Iris pigment epithelial cell (primary cell): Measurements from ENCODE around the gene CCL22.

Experiments used
- DNase-seq: peaks from one replicate; pipeline ENCODE4 v3.0.0-alpha.2; 2011; ENCODE audit warnings: low read depth

Gene CCL22

DNA sequence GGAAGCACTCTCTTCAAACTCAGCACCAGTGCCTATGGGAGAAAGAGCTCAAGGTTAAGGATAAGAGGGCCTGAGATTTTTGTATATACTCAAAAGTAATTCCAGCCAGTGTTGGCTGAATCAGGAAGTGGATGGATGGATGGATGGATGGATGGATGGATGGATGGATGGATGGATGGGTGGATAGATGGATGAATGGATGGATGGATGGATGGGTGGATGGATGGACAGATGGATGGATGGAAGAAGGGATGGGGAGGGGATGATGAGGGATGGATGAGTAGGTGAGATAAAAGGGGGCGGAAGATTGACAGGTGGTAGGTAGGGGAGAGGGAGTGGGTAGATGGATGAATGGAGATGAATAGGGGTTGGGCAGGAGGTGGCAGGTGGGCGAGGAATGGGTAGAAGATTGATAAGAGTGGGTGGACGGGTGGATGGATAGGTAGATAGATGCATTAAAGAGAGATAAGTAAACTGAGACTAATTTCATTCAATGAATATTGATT lies 17.8 kb downstream of the CCL22 start:
- DNase-seq, result no peak

DNA sequence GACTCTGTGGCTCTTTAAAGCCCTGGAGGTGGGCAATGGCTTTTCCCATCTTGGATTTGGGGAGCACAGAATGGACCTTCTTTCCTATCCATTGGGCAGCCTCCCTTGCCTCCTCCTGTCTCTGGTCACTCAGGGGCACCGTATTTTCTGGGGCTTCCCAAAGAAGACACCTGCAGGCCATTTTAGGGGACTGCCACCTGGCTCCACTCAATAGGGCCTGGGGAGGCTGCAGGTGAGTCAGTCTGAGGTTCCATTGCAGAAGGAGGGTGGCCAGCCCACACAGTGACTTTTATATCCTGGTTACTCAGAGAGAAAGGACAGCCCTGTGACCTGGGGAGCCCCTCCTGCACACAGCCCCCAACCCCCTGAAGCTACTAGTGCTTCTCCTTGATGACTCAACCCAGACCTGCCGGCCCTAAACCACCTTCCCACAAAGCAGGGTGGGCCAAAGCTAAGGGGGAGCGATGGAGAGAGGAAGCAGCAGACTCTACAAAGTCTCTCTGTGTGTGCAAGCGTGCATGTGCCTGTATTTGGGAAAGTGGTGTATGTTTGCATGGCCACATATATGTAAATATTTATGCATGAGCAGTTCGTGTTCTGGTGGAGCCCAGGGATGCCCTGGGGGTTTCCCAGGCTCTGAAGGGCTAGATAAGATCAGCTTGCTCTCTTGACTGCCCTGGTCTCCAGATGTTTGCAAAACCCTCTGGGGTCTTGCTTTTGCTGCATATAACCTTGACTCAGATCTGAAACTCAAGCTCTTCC lies 18.7 kb downstream of the CCL22 start:
- DNase-seq, result peak; percentile 8

DNA sequence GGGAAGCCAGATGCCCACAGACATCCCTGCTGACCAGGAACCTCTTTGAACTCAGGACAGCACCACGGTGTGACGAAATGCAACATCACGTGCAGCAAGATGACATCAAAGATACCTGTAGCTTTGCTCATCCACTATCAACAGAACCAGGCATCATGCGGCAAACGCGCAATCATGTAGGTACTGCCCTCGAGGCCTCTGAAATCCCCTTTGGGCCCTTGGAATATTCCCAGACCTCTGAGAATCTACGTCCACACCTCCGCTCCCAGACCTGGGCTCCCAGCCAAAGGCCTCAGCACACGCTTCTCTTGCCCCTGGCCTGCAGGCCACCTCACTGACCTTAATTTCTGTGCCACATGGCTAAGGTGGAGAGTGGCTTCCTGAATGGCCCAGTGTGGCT lies 21.0 kb downstream of the CCL22 start:
- peak; percentile 4 for DNase-seq

DNA sequence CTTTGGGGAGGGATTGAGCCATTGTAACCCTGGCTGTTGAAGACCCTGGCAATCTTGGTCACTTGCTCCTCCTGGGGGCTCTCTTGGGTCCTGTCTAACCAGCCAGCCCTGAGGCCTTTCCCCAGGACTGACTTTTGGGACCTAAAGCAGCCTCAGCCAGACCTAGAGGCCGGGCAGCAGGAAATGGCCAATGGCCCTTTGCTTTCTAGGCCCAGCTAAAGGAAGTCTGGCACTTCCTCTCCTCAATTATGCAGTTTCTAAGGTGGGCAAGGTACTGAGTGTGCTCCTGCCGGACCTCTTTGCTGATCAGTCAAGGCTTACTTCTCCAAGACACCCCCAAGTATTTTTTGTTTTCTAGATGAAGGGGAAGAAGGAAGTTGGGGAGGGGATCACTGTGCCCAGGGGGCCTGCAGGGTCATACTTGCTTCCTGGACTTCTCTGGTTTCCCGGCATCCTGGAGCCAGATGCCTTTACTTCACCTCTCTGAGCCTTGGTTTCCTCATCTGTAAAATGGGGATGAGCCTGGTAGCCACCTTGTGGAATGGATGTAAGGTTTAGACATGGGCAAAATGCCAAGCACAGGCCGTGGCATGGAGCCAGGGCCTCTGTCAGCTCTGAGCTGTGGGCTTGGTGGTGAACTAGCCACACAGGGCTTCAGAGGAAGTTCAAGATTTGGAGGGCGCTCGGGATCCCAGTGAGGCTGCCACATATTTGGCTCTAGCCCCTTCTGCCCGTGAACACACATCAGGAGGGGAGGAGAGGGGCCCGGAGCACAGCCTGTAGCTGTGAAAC lies 22.3 kb downstream of the CCL22 start:
- DNase-seq, result peak; percentile 16

DNA sequence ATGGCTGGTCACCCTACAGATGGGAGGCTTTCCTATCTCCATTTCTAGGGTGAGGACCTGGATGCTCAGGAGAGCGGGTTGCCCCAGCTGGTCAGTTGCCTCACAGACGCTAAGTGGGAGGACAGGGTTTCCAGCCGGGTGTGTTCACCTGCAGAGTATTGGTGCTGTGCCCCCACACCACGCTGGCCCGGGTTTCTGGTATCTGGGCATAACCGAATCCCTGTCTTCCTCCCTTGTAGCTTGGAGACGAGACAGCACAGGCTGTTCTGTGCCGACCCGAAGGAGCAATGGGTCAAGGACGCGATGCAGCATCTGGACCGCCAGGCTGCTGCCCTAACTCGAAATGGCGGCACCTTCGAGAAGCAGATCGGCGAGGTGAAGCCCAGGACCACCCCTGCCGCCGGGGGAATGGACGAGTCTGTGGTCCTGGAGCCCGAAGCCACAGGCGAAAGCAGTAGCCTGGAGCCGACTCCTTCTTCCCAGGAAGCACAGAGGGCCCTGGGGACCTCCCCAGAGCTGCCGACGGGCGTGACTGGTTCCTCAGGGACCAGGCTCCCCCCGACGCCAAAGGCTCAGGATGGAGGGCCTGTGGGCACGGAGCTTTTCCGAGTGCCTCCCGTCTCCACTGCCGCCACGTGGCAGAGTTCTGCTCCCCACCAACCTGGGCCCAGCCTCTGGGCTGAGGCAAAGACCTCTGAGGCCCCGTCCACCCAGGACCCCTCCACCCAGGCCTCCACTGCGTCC lies 23.4 kb downstream of the CCL22 start:
- no peak for DNase-seq

DNA sequence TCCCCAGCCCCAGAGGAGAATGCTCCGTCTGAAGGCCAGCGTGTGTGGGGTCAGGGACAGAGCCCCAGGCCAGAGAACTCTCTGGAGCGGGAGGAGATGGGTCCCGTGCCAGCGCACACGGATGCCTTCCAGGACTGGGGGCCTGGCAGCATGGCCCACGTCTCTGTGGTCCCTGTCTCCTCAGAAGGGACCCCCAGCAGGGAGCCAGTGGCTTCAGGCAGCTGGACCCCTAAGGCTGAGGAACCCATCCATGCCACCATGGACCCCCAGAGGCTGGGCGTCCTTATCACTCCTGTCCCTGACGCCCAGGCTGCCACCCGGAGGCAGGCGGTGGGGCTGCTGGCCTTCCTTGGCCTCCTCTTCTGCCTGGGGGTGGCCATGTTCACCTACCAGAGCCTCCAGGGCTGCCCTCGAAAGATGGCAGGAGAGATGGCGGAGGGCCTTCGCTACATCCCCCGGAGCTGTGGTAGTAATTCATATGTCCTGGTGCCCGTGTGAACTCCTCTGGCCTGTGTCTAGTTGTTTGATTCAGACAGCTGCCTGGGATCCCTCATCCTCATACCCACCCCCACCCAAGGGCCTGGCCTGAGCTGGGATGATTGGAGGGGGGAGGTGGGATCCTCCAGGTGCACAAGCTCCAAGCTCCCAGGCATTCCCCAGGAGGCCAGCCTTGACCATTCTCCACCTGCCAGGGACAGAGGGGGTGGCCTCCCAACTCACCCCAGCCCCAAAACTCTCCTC lies 24.1 kb downstream of the CCL22 start:
- no peak for DNase-seq

DNA sequence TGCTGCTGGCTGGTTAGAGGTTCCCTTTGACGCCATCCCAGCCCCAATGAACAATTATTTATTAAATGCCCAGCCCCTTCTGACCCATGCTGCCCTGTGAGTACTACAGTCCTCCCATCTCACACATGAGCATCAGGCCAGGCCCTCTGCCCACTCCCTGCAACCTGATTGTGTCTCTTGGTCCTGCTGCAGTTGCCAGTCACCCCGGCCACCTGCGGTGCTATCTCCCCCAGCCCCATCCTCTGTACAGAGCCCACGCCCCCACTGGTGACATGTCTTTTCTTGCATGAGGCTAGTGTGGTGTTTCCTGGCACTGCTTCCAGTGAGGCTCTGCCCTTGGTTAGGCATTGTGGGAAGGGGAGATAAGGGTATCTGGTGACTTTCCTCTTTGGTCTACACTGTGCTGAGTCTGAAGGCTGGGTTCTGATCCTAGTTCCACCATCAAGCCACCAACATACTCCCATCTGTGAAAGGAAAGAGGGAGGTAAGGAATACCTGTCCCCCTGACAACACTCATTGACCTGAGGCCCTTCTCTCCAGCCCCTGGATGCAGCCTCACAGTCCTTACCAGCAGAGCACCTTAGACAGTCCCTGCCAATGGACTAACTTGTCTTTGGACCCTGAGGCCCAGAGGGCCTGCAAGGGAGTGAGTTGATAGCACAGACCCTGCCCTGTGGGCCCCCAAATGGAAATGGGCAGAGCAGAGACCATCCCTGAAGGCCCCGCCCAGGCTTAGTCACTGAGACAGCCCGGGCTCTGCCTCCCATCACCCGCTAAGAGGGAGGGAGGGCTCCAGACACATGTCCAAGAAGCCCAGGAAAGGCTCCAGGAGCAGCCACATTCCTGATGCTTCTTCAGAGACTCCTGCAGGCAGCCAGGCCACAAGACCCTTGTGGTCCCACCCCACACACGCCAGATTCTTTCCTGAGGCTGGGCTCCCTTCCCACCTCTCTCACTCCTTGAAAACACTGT lies 25.0 kb downstream of the CCL22 start:
- DNase-seq, result peak; percentile 8

DNA sequence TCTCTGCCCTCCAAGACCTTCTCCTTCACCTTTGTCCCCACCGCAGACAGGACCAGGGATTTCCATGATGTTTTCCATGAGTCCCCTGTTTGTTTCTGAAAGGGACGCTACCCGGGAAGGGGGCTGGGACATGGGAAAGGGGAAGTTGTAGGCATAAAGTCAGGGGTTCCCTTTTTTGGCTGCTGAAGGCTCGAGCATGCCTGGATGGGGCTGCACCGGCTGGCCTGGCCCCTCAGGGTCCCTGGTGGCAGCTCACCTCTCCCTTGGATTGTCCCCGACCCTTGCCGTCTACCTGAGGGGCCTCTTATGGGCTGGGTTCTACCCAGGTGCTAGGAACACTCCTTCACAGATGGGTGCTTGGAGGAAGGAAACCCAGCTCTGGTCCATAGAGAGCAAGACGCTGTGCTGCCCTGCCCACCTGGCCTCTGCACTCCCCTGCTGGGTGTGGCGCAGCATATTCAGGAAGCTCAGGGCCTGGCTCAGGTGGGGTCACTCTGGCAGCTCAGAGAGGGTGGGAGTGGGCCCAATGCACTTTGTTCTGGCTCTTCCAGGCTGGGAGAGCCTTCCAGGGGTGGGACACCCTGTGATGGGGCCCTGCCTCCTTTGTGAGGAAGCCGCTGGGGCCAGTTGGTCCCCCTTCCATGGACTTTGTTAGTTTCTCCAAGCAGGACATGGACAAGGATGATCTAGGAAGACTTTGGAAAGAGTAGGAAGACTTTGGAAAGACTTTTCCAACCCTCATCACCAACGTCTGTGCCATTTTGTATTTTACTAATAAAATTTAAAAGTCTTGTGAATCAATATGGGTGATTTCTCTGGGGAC lies 25.9 kb downstream of the CCL22 start:
- DNase-seq, result no peak

DNA sequence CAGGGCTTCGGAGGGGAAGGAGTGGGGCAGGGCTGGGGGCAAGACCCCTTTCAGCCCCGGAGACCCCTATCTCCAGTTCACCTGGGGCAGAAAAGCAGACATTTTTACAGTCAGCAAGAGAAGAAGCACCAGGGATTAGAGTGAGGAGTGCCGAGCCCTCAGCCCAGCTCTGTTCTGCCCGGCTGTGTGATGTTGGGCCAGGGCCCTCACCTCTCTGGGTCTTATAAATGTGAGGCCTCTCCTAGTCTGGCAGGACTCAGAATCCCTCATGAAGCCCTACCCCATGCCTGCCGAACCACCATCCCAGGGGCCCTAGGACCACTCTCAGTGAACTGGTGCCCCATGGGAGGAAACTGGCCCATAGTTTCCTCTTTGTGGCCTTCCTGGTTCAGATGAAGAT lies 26.5 kb downstream of the CCL22 start:
- DNase-seq, result no peak

DNA sequence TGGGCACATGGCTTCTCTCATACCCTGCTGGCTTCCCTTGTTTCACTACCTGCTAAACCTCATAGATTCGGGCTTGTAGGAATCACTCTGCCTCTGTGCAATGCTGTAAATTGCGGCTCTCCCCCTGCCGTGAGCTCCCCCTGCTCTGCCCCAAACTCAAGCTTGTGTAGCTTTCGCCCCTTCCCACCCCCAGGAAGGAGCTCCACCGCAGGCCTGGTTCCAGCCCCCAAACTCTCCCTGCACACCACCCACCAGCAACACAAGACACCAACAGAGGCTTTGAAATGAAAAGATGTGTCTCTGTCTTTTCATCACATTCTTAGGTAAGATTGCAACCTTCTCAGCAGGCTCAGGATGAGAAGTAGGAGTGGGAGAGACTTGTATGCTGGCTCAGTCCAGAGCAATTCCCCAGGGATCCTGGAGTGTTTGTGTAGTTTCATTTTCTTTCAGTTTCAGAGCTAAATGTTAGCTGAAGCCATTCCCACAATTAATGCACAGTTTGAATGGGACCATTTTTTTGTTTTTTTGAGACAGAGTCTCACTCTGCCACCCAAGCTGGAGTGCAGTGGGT lies 27.9 kb downstream of the CCL22 start:
- DNase-seq, result no peak

DNA sequence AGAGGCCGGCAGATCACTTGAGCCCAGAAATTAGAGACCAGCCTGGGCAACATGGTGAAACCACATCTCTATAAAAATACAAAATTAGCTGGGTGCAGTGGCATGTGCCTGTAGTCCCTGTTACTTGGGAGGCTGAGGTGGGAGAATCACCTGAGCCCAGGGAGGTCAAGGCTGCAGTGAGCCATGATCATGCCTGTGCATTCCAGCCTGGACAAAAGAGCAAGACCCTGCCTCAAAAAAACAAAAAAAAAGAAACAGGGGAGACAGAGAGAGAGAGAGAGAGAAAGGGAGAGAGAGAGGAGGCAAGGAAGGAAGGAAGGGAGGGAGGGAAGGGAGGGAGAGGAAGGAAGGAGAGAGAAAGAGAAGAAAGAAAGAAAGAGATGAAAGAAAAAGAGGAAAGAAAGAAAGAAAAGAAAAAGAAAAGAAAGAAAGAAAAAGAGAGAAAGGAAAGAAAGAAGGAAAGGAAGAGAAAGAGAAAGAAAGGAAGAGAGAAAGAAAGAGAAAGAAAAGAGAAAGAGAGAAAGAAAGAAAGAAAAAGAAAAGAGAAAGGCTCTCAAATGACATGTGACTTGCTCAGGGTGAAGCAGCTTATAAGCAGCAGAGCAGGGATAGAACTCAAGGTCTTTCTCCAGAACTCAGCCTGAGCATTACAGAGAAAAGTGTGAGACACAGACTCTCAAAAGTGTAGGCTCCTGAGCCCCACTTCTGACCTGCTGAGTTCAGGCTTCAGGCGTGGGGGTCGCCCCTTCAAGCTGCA lies 29.2 kb downstream of the CCL22 start:
- no peak for DNase-seq

DNA sequence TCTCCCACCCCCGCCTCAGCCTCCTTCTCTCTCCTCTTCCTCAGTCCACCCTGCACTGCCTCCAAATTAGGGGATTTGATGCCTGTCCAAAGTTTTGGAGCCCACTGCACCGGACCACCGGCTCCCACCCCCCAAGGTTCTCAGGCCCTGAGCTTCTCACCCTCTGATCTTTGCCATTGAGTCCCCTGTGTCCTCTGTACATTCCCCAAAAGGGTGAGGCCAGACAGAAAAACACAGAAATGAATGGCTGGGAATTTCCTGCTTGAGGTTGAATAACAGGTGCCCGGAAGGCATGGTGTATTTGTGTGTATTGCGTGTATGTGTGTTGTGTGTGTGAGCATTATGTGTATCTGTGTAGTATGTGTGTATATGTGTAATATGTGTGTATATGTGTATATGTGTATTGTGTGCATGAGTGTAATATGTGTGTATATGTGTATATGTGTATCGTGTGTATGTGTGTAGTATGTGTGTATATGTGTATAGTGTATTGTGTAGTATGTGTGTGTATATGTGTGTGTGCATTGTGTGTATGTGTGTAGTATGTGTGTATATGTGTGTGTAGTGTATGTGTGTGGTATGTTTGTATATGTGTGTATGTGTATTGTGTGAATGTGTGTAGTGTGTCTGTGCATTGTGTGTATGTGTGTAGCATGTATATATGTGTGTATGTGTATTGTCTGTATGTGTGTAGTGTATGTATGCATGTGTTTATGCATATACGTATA lies 29.9 kb downstream of the CCL22 start:
- DNase-seq, result no peak

DNA sequence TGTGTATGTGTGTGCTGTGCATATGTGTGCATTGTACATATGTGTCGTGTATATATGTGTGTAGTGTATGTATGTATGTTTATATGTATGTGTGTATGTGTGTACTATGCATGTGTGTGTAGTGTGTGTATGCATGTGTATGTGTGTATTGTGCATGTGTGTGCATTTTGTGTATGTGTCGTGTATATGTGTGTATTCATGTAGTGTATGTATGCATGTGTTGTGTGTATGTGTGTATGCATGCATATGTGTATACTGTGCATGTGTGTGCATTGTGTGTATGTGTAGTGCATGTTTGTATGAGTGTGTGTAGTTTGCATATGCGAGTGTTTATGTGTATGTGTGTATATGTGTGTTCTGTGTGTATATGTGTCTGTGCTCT lies 30.5 kb downstream of the CCL22 start:
- DNase-seq, result no peak

DNA sequence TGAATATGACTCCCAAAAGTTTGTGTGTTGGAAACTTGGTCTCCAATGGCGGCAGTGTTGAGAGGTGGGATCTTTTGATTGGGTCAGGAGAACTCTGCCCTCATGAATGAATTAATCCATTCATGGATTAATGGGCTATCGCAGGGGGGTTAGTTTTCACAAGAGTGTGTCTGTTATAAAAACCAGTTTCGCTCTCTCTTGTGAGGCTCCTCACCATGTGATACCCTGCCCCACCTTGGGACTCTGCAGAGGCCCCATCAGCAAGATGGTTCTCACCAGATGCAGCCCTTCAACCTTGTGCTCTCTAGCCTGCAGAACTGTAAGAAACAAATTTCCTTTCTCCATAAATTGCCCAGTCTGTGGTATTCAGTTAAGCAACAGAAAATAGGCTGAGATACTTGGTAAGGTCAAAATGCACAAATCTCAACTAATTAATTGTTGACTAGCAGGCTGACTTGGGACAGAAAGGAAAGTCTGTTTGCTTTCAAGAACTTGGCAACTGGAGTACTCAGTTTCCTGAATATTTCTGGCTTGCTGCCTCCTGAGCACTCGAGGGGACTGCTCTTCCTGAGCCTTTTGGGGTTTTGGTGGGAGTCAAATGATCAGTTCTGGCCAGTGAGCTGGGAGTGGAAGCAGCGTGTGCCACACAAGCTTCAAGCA lies 32.2 kb downstream of the CCL22 start:
- DNase-seq, result no peak

DNA sequence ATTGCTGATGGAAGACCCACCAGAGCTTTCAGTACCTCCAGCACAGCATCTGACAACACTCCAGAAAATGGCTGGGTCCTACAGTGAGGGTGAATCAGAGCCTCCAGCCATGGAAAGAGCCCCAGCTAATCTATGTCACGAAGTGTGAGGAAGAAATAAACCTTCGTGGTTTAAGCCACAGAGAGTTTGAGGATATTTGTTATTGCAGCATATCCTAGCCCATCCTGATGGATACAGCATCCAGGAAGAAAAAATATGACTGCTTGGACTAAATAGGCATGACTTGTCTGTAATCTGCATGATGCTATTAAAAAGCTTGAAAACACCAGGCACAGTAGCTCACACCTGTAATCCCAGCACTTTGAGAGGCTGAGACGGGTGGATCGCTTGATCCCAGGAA lies 32.7 kb downstream of the CCL22 start:
- DNase-seq, result no peak

DNA sequence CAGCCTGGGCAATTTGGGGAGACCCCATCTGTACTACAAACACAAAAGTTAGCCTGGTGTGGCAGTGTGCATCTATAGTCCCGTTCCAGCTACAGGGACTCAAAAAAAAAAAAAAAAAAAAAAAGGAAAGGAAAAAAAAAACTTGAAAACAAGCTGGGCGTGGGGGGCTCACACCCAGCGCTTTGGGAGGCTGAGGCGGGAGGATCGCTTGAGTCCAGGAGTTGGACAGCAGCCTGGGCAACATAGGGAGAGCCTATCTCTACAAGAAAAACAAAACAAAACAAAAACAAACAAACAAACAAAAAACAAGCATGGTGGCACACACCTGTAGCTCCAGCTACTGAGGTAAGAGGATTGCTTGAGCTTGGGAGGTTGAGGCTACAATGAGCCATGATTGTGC lies 33.1 kb downstream of the CCL22 start:
- no peak for DNase-seq

DNA sequence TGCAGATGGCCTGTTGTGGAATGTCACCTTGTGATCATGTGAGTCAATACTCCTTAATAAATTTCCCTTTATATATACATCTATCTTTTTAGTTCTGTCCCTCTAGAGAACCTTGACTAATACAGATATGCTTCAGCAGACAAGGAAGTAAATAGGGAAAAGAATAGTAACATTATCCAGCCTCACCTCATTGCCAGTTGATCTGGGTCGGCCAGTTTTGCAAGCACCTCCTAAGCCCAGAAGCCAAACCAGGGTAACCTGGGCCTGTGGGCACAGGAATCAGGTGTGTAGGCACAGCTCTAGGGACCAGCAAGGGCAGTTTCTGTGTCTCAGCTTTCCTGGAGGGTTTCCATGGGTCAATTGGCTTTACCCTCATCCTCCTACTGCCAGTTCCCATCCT lies 34.1 kb downstream of the CCL22 start:
- no peak for DNase-seq

DNA sequence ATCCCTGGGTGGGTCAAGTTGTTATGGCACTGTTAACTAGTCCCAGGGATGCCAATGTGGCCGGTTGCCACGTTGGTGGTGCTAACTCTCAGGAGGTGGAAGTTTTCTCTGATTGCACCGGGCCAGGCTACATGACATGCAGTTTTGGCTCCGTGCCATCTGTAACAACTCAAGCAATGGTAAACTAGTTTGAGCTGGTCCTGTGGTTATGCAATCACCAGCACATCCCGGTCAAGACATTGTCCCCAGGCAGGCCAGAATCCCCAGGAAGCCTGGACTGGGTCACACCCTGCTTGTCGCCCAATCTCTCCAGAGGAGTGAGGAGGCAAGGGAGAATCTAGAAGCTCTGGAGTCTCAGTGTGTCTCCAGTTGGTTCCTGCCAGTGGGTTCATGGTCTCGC lies 35.9 kb downstream of the CCL22 start:
- DNase-seq, result peak; percentile 21
